Psoas muscle (tissue), 8 donors: Measurements from ENCODE around the gene EPB41L4A. TPM values are rescaled to one million over a fixed set of nuclear protein-coding genes. Genes with fewer than 3 reads are reported as not detected.
A peak's percentile ranks its signal among the peaks of the same experiment; 100 is the strongest.

ENCODE experiments used
- ATAC-seq, 4 donors: fragments of 200-7000 bp; cut with Tn5 transposase; one replicate each; pipeline ENCODE4 v1.9.1; 2020; ENCODE audit warnings: moderate library complexity in 3 of 4, mild to moderate bottlenecking in 2 of 4
- DNase-seq, 2 donors: peaks; one replicate each; pipeline ENCODE4 v3.0.0-alpha.2; 2020
- H3K27ac ChIP-seq: fragments of 200-600 bp; one replicate; pipeline ENCODE4 v1.8.0; 2022
- H3K27me3 ChIP-seq, 3 donors: fragments of 200-600 bp in 1 of 3; one replicate each; pipeline versions ENCODE4 v1.6.1 to v1.8.0; 2013 to 2022; ENCODE audit warnings: low read length in 2 of 3, mild to moderate bottlenecking in 2 of 3, moderate library complexity in 1 of 3; ENCODE audit not compliant: insufficient read depth in 3 of 3
- H3K36me3 ChIP-seq, 2 donors: fragments of 200-600 bp in 1 of 2; one replicate each; pipeline versions ENCODE4 v1.6.1 to v1.8.0; 2013 to 2022; ENCODE audit warnings: low read depth in 1 of 2, mild to moderate bottlenecking in 1 of 2, moderate library complexity in 1 of 2; ENCODE audit not compliant: insufficient read depth in 1 of 2
- H3K4me1 ChIP-seq: fragments of 200-600 bp; one replicate; pipeline ENCODE4 v1.8.0; 2022
- H3K4me3 ChIP-seq: fragments of 200-600 bp; one replicate; pipeline ENCODE4 v1.8.0; 2022; ENCODE audit warnings: mild to moderate bottlenecking
- H3K9me3 ChIP-seq: fragments of 200-600 bp; one replicate; pipeline ENCODE4 v1.8.0; 2022
- CTCF ChIP-seq: fragments of 200-600 bp; IDR thresholded peaks from one replicate; pipeline ENCODE4 v1.8.0; 2022; ENCODE audit warnings: antibody characterized with exemption
- WGBS, 3 donors: extraction: QIAGEN DNeasy Blood & Tissue Kit; methylation state at CpG; one replicate each; pipeline versions ENCODE4 v1.1.6 to v1.1.7; 2013; 5-methylcytosine and 5-hydroxymethylcytosine counted together
- intact Hi-C, 2 donors: fragments of 100-400 bp; cut with DNase I; formaldehyde crosslinking; loops; one replicate each; pipeline versions ENCODE4 v1.11.0 to v1.14.2; 2022
- polyA plus RNA-seq, 3 donors: library from polyadenylated mRNA; stranded (reverse); fragments of 200-250 nt; gene quantifications; one replicate each; pipeline ENCODE4 v1.2.3, GENCODE V29; 2013
- total RNA-seq, 4 donors: library from RNA; stranded (reverse); fragmentation: NEBNext Ultra II Directional in 2 of 4; extraction: Animal tissue kit (Norgen Biotek cat#: 25700) in 2 of 4; gene quantifications; one replicate each; pipeline versions ENCODE4 v1.2.1 to v1.2.4, GENCODE V29; 2021 to 2023
- donor health status: healthy with polysubstance abuse.
- donor health status: DM: no; HTN: no; CAD: no; lungs with moderate emphysema.
- donor health status: Bipolar disorder and iron deficiency.
- donor health status: healthy.
- donor health status: DM: yes; HTN: yes; CAD: no.
- donor health status: DM: no; HTN: no; CAD: no.
- donor health status: DM: no; HTN: no; CAD: no.
- donor health status: DM: yes; HTN: yes; CAD: no.

Gene EPB41L4A
- total and polyA plus RNA-seq, 7 donors: 1.0 to 7.2 (median 1.9) TPM

GRCh38 chr5:112279082-112279481 is 140.0 kb downstream of the EPB41L4A start:
- intact Hi-C loops: no loop called here
- no peak for ATAC-seq
- 65 to 69% (median 66%) methylated on average over 5 of the region's 5 CpGs for WGBS, 3 donors

GRCh38 chr5:112276991-112277390 is 142.1 kb downstream of the EPB41L4A start:
- H3K4me3 ChIP-seq: no peak overlapping the region
- no peak for ATAC-seq
- no peak for TF ChIP-seq CTCF
- H3K27me3 ChIP-seq: no peaks in the 10 kb centered on the region
- H3K36me3 ChIP-seq: no peaks in the 10 kb centered on the region
- intact Hi-C loops: no loop called here
- no peaks in the 10 kb centered on the region for H3K4me1 ChIP-seq
- H3K27ac ChIP-seq: no peak overlapping the region
- no peaks in the 10 kb centered on the region for H3K9me3 ChIP-seq
- DNase-seq: no peak
- 79 to 85% (median 83%) methylated on average over 4 of the region's 4 CpGs for WGBS, 3 donors

More at GRCh38 chr5:112279082-112279481, 140.0 kb downstream of the EPB41L4A start:
- H3K36me3 ChIP-seq: no peaks in the 10 kb centered on the region
- no peaks in the 10 kb centered on the region for H3K27me3 ChIP-seq
- no peaks in the 10 kb centered on the region for H3K9me3 ChIP-seq
- no peak overlapping the region for H3K4me3 ChIP-seq
- TF ChIP-seq CTCF: no peak
- no peak overlapping the region for H3K27ac ChIP-seq
- DNase-seq: no peak
- H3K4me1 ChIP-seq: no peaks in the 10 kb centered on the region

GRCh38 chr5:112275671-112276070 is 143.4 kb downstream of the EPB41L4A start:
- Histone ChIP-seq H3K9me3 (no peaks in the 10 kb centered on the region), H3K27ac (no peak overlapping the region), H3K27me3 (no peaks in the 10 kb centered on the region), H3K4me1 (peaks cover 5% of the 10 kb centered on the region), H3K4me3 (no peak overlapping the region), H3K36me3 (no peaks in the 10 kb centered on the region)
- ATAC-seq (no peak), DNase-seq (no peak)
- 89 to 96% (median 95%) methylated on average over 1 of the region's 1 CpG for WGBS, 3 donors
- no peak for TF ChIP-seq CTCF
- intact Hi-C loops: no loop called here

- no peak for TF ChIP-seq CTCF
- no peaks in the 10 kb centered on the region for H3K9me3 ChIP-seq
- intact Hi-C loops: no loop called here
- DNase-seq (no peak), ATAC-seq (peak; percentile 64 to 78 (median 72))
- no peaks in the 10 kb centered on the region for H3K27me3 ChIP-seq
- H3K4me3 ChIP-seq: no peak overlapping the region
- H3K36me3 ChIP-seq: no peaks in the 10 kb centered on the region
- H3K27ac ChIP-seq: peak overlapping the region; percentile 10
- 56 to 66% (median 57%) methylated on average over 4 of the region's 4 CpGs for WGBS, 3 donors
- H3K4me1 ChIP-seq: peaks cover 8% of the 10 kb centered on the region
Observed at GRCh38 chr5:112270299-112271293, 148.5 kb downstream of the EPB41L4A start.
